HFF-Myc (cell line): Measurements from ENCODE around the gene CCDC24.

ENCODE experiments used
- DNase-seq: peaks from one replicate; pipeline ENCODE4 v3.0.0-alpha.2; 2011; ENCODE audit warnings: low read depth; ENCODE audit errors: extremely low read depth
- H3K4me3 ChIP-seq: replicated peaks from 2 replicates; pipeline ENCODE4 v1.5.1; 2011; ENCODE audit warnings: low read depth, mild to moderate bottlenecking, control low read depth, low read length
- CTCF ChIP-seq: IDR thresholded peaks from 2 replicates; pipeline ENCODE4 v1.5.1; 2012; ENCODE audit warnings: mild to moderate bottlenecking, low read depth, low read length, control low read depth; ENCODE audit errors: missing control alignments

CCDC24 gene

GRCh38 chr1:44037154-44037553 lies 45.8 kb downstream of the CCDC24 start:
- no peak for TF ChIP-seq CTCF
- H3K4me3 ChIP-seq: no peak overlapping the region
- no peak for DNase-seq

DNA sequence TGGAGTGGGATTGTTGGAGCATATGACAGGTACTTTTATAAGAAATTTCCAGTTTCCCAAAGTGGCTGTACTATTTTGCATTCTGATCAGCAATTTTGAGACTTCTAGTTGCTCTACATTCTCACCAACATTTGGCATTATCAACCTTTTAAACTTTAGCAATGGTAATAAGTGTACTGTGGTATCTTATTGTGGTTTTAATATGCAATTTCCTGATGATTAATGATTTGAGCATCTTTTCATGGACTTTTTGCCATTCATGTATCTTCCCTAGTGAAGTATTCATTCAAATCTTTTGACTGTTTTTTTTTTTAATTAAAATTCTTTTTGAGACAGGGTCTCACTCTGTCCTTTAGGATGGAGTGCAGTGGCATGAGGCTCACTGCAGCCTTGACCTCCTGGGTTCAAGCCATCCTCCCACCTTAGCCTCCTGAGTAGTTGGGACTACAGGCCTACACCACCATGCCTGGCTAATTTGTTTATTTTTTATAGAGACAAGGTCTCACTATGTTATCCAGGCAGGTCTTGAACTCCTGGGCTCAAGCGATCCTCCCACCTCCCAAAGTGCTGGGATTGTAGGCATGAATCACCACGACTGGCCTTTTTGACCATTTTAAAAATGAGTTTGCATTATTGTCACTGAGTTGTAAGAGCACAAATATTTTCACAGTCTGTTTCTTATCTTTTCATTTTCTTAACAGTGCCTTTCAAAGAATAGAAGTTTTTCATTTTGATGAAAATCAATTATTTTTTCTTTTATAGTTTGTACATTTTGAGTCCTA lies 47.7 kb downstream of the CCDC24 start:
- no peak for DNase-seq
- no peak for TF ChIP-seq CTCF
- H3K4me3 ChIP-seq: no peak overlapping the region

GRCh38 chr1:44040418-44040817 lies 49.0 kb downstream of the CCDC24 start:
- no peak for DNase-seq
- H3K4me3 ChIP-seq: no peak overlapping the region
- no peak for TF ChIP-seq CTCF

DNA sequence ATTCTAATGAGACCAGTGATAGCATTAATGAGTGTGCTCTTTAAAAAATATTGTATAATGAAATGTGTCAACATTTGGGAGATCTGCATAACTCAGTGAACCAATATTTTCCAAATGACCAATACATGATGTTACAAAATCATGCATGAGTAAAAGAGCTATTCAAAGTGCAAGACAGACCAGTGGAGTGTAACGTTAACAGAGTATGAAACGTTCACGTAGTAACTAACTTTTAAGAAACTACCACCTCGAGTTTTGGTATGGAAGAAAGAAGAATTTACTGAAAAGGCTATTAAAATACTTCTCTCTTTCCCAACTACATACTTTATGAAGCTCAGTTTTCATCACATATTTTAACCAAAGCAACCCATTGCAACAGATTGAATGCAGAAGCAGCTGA lies 49.4 kb downstream of the CCDC24 start:
- no peak for TF ChIP-seq CTCF
- no peak overlapping the region for H3K4me3 ChIP-seq
- DNase-seq: no peak

- H3K4me3 ChIP-seq: no peak overlapping the region
- DNase-seq: no peak
- TF ChIP-seq CTCF: no peak
Observed at GRCh38 chr1:44043176-44044070, 52.0 kb downstream of the CCDC24 start.

GRCh38 chr1:44044071-44044801 lies 52.8 kb downstream of the CCDC24 start:
- no peak overlapping the region for H3K4me3 ChIP-seq
- DNase-seq: no peak
- TF ChIP-seq CTCF: no peak
